Measurements from ENCODE around the gene MSH6. TPM values are rescaled to one million over a fixed set of nuclear protein-coding genes. Genes with fewer than 3 reads are reported as not detected.

The MSH6 gene
- total RNA-seq, 1 donor from 2014 or later, result 44.7 TPM

Small RNAs within 50 kb of the gene (small RNA-seq; reads per million reads assigned to genes)
- gene RF00026 (ENCODE audit: low replicate concordance) (not detected), gene RPL36AP15 (ENCODE audit: low replicate concordance) (not detected)

Other genes with a start within 250 kb of the MSH6 start
- 2.0 TPM for gene KCNK12, start 212.2 kb upstream of the MSH6 start, total RNA-seq
- gene FBXO11, start 123.4 kb downstream of the MSH6 start, total RNA-seq, result 210 TPM

Data from temporal lobe (tissue), 2 donors.